HG03139 (cell line): ENCODE results near the gene FAM110C.
"Not testable (repeated sequence)": the region's sequence is repeated elsewhere in the genome, so short reads cannot be mapped to it uniquely, and the experiment has no call there.

Experiments used
- ATAC-seq: cut with Tn5 transposase; IDR thresholded peaks from one replicate; pipeline ENCODE4 v1.9.1; 2021; ENCODE audit not compliant: unreplicated experiment

FAM110C gene

DNA sequence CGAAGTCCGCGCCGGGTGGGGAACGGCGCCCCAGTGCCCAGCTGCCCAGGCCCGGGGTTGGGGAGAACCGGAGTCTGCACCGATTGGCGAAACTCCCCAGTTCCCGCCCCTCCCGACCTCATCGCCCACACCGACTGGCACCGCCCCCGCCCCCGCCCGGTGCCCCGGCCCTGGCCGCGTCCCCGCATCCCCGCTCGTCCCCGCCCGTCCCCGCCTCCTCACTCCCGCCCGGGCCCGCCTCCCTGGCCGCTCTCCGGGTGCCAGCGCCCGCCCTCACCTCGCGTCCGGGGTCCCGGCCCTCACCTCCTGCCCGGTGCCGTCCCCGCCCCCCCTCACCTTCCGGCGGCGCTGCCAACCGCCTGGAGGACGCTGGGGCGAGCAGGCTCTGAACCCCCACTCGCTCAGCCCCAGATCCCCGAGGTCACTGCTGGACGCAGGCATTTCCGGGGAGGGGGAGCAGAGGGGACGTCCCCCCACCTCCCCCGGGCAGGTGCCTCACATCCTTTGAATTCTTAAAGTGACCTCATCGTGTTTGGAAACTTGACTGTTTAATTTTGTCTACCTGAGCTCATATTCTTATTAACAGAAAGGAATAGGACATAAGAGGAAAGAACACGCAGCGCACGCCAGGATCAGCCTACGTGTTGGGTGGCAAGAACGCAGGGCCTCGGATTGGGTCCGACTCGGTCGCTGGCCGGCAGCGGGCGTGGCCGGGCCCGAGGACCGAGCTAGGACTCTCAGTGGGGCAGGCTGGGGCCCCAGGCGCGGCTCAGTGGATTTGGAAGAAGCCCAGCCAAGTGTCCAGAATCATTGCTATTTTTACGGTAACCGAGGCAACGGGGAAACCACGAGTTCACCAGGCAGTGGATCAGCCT, at the start of gene FAM110C:
TSS of gene FAM110C (minus strand) at position 35 of the 875 bp plus-strand sequence. CDS start 120 bp downstream, outside the sequence.
- ATAC-seq = no peak

- ATAC-seq = no peak
Observed at GRCh38 chr2:92326-92725, 46.0 kb upstream of the FAM110C start.

GRCh38 chr2:90645-91312, 44.5 kb upstream of the FAM110C start:
- ATAC-seq = no peak

GRCh38 chr2:85761-86160, 39.5 kb upstream of the FAM110C start:
- no peak for ATAC-seq

GRCh38 chr2:84121-84520, 37.8 kb upstream of the FAM110C start:
- no peak for ATAC-seq

GRCh38 chr2:80971-81736, 34.8 kb upstream of the FAM110C start:
- no peak for ATAC-seq

DNA sequence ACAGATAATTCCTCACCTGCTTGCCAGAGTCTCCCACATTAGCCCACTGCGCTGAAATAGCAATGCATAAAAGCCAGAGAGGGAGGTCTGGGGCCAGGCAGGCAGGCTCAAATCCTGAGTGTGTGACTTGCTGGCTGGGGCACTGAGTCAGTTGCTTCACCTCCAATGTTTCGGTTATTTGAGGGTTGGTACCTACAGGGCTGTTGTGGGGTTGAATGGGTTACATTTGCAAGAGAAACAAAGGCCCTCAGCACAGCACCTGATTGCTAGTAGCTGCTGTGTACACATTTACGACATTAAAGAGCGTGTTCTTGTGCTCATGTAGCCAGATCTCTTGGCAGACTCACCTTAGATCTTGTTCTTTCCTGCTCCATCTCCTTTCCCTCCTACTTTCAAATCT, 34.1 kb upstream of the FAM110C start:
- ATAC-seq = no peak

GRCh38 chr2:71309-72035, 25.2 kb upstream of the FAM110C start:
- no peak for ATAC-seq

DNA sequence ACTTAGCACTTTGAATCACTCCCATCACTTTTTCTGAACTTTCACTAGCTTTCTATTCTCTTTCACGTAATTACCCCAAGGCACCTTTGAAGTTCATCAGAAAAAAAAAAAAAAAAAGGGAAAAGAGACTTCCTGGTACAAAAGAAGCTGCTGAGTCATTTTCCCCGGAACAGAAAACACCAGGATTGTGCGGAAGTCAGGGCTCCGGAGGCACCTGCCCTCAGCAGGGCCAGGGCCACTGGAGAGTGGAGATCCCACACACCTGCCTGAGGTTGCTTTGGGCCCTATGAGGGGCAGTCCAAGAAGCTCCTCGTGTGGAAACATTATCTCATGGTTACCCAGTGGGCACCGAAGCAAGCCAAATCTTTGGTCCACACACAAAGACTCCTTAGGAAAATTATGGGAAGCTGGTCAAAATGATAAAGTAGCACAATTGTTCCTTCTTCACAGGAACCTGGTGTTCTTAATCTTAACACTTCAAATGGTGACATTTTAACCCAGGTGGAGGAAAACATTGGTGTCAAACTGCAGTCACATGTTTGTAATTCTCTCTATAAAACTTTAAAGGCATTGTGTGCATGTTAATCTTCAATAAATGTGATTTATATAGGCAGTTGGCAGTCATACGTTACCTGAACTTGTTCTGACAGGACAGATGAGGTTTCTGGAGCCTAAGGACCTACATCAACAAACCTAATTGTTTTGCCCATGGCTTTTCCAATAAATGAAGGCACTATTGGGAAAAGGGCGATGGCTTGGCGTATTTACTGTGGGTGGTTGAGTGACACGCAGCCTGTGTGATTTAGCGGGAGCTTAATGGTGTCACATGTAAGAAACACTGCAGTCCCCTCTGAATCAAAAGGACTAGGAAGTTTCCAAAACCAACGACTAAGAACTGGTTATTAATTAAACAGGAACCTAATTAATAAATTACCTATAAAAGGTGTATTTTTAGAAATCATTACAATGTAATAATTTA, 23.4 kb upstream of the FAM110C start:
- ATAC-seq = no peak

GRCh38 chr2:68637-69036, 22.3 kb upstream of the FAM110C start:
- not testable (repeated sequence) for ATAC-seq

- no peak for ATAC-seq
Observed at GRCh38 chr2:66853-67252, 20.5 kb upstream of the FAM110C start.

- no peak for ATAC-seq
Observed at GRCh38 chr2:65121-65520, 18.8 kb upstream of the FAM110C start.

DNA sequence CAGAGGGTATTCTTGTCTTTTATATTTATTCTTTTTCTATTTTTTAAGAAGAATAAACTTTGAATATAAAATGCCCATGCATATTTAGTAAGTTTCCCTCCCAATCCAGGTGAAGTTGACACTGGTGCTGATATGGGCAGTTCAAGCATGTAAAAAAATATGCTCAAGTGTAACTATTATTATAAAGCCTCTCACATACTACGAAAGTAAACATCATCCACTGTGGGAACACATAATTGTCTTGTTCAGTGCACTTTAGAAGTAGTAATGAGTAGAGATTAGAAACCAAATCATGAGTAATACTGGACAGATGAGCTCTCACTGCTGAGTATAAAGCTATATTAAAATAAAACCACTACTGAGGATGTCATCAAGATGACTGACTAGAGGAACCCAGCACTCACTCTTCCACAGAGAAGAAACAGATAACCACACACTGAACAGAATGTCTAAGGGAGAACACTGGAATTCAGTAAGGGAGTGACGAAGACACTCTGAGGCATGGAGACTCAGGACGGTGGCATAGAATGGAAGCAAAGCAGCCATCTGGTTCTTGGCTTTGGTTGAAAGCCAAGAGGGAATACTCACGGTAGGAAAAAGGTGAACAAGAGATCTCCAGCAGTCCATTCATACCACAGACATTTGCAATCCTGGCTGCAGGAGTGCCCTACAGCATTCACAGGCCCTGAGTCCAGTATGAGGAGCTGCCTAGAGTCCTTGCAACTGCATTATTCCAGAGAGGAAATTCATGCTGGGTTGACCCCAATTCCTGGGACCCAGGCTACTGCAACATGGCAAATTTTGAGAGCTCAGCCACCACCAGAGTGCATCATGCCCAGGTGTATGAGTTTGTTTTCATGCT, 9.5 kb upstream of the FAM110C start:
- no peak for ATAC-seq

DNA sequence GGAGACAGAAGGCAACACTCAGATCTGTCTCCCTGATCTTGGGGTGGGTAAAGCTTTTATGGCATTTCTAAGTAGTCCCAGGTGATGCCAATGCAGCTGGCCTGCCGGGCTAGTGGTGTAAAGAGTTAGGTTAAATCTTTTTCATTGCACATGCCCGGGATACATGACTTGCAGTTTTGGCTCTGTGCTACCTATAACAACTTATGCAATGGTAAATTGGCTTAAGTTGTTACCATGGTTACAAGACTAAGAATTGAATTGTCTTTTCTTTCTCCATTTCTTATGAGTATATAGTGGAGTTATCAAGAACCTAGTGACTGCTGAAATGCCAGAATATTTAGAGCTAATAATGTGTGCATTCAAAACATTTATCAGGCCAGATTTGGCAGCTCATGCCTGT, 5.3 kb upstream of the FAM110C start:
- no peak for ATAC-seq

DNA sequence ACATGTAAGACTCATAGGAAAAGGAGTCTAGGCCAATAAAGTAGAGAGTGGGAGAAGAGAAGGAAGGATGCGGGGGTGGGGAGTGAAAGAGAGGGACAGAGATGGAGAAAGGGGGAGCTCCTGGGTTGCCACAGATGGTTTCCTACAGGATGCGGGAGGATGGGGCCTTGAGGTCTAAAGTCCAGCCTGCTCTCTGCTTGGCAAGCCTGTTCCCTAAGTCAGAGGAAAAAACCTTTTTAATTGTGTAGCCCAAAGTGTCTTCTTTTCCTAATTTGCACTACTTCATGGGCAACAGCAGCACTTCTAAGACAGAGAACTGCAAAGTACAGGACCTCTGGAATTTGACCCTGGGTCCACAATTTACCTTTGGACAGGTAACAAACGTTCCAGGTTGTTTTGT, 1.4 kb upstream of the FAM110C start:
- ATAC-seq = no peak

- no peak for ATAC-seq
Observed at GRCh38 chr2:47346-47725, 1.0 kb upstream of the FAM110C start.

DNA sequence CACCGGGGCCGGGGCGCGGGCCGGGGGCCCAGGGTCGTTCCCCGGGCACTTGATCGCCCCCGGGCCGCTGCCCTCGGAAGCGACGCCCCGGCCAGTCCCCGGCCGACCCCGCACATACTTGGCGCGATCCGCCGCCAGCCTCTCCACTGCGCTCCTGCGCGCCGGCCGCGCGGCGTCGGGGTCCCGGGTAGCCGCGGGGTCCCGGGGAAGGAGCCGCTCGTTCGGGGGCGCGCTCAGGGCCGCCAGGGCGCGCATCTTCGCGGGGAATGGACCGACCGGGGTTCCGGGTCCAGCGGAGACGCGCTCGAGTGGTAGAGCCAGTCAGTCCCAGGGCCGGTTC, 204 bp downstream of the FAM110C start:
- no peak for ATAC-seq

DNA sequence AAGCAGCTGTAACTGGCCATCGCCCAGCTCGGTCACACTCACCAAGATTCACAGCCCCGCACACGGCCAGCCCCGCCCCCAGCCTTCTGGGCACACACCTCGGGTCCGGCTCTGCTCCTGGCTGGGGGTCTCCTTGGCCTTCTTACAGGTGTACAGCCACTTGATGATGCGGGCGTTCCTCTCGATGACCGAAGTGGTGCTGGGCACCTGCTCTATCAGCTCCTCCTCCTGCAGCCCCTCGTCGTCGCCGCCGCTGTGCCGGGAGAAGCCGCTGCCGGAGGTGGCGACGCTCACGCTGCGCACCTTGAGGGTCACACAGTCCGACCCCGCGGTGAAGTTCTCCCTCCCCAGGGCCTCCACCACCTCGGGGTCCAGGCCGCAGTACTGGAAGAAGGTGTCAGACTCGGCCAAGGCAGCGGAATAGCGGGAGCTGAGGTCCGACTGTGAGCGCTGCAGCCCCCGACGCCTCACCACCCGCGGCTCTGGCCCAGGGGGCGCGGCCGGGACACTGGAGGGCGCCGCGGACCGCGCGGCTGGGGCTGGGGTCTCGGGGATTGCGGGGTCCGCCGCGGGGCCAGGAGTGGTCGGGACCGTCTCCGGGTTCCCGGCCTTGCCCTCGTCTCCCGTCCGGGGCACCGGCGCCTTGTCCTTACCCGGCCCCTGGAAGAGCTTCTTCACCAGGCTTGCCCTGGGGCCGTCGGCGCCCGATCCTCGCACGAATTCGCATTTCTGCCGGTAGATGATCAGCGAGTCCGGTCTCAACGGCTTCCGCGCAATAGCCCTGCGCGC, 769 bp downstream of the FAM110C start:
- ATAC-seq = no peak
